ENCODE measurements around the gene GAPT.

DNA sequence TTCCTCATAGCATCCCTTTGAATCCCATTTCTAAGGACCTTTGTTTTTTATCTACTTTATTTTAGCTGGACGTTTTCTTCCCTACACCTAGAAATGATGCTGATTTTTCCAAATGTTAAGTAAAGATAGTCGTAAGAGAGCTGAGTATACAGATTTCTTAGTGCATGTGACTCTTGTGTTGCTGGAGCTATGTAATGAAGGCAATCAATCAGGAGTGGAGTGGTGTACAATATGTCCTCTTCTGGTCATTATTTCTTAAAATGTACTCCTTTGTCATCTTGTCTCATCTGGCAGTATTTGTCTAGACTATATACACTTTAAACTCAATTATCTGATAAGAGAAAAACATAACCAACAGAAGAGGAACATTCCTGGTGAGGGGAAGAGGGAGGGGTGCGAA lies 13.5 kb downstream of the GAPT start:
- TF ChIP-seq, protein P1, sequence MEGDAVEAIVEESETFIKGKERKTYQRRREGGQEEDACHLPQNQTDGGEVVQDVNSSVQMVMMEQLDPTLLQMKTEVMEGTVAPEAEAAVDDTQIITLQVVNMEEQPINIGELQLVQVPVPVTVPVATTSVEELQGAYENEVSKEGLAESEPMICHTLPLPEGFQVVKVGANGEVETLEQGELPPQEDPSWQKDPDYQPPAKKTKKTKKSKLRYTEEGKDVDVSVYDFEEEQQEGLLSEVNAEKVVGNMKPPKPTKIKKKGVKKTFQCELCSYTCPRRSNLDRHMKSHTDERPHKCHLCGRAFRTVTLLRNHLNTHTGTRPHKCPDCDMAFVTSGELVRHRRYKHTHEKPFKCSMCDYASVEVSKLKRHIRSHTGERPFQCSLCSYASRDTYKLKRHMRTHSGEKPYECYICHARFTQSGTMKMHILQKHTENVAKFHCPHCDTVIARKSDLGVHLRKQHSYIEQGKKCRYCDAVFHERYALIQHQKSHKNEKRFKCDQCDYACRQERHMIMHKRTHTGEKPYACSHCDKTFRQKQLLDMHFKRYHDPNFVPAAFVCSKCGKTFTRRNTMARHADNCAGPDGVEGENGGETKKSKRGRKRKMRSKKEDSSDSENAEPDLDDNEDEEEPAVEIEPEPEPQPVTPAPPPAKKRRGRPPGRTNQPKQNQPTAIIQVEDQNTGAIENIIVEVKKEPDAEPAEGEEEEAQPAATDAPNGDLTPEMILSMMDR (IDR thresholded peaks at IDR 0.05), result no peak
- TF ChIP-seq POLR2A (IDR thresholded peaks at IDR 0.05), result no peak
